Right lobe of liver (tissue), 6 donors: ENCODE measurements around the gene ATP6V0A1. TPM values are rescaled to one million over a fixed set of nuclear protein-coding genes. Genes with fewer than 3 reads are reported as not detected.
"Not testable (repeated sequence)": the region's sequence is repeated elsewhere in the genome, so short reads cannot be mapped to it uniquely, and the experiment has no call there.

Experiments
- ATAC-seq, 4 donors: fragments of 200-7000 bp; cut with Tn5 transposase; one replicate each; pipeline ENCODE4 v1.9.1; 2020; ENCODE audit warnings: mild to moderate bottlenecking in 4 of 4, moderate library complexity in 4 of 4
- DNase-seq, 3 donors: peaks; one replicate each; pipeline ENCODE4 v3.0.0-alpha.2; 2020
- H3K27ac ChIP-seq, 3 donors: fragments of 200-600 bp; one replicate each; pipeline ENCODE4 v1.8.0; 2022
- H3K27me3 ChIP-seq, 2 donors: fragments of 200-600 bp; one replicate each; pipeline ENCODE4 v1.8.0; 2022
- H3K36me3 ChIP-seq, 4 donors: fragments of 200-600 bp; sonication (generic) in 1 of 4; one replicate each; pipeline versions ENCODE4 v1.5.1 to v1.8.0; 2017 to 2022; ENCODE audit warnings: control low read depth in 1 of 4
- H3K4me1 ChIP-seq, 4 donors: fragments of 200-600 bp; sonication (generic) in 1 of 4; one replicate each; pipeline versions ENCODE4 v1.5.1 to v1.8.0; 2017 to 2022; ENCODE audit warnings: control low read depth in 1 of 4
- H3K4me3 ChIP-seq, 3 donors: fragments of 200-600 bp; one replicate each; pipeline ENCODE4 v1.8.0; 2022
- H3K9me3 ChIP-seq, 4 donors: fragments of 200-600 bp; sonication (generic) in 1 of 4; one replicate each; pipeline versions ENCODE4 v1.5.1 to v1.8.0; 2017 to 2022; ENCODE audit warnings: control low read depth in 1 of 4
- CTCF ChIP-seq, 4 donors: fragments of 200-600 bp in 3 of 4; fragments of 450-650 bp in 1 of 4; IDR thresholded peaks; one replicate each; pipeline versions ENCODE4 v1.5.1 to v1.8.0; 2016 to 2022; ENCODE audit warnings: antibody characterized with exemption in 4 of 4, mild to moderate bottlenecking in 2 of 4
- POLR2A ChIP-seq: fragments of 450-650 bp; IDR thresholded peaks from one replicate; pipeline ENCODE4 v1.6.1; 2017; ENCODE audit warnings: antibody characterized with exemption, mild to moderate bottlenecking
- WGBS: methylation state at CpG from one replicate; pipeline ENCODE4 v1.1.6; 2018; ENCODE audit warnings: low coverage, low lambda C conversion rate; ENCODE audit not compliant: insufficient coverage; ENCODE audit errors: missing lambda C conversion rate; 5-methylcytosine and 5-hydroxymethylcytosine counted together
- intact Hi-C, 2 donors: fragments of 100-400 bp; cut with DNase I; formaldehyde crosslinking; loops; one replicate each; pipeline versions ENCODE4 v1.11.2 to v1.14.1; 2022
- total RNA-seq, 6 experiments: library from RNA; depleted of rRNA in 2 of 6; stranded (reverse); fragments of >200 nt in 2 of 6; fragmentation: NEBNext Ultra II Directional in 3 of 6; extraction: Animal tissue kit (Norgen Biotek cat#: 25700) in 3 of 6; gene quantifications; one replicate each; pipeline versions ENCODE4 v1.1.0 to v1.2.4, GENCODE V29; 2016 to 2023
- donor health status: DM: no; HTN: yes; CAD: no.
- donor health status: DM: no; HTN: no; CAD: no.
- donor health status: DM: no; HTN: no; CAD: no.
- donor health status: DM: no; HTN: yes; CAD: no.
- donor health status: DM: no; HTN: yes; CAD: no.

Gene ATP6V0A1
- total RNA-seq, 6 experiments from 2014 or later: 36.4 to 66.0 (median 49.4) TPM

GRCh38 chr17:42543190-42544079, 84.8 kb downstream of the ATP6V0A1 start:
- Histone ChIP-seq H3K27me3 (no peaks in the 10 kb centered on the region), H3K4me1 (peaks cover 0 to 36% (median 12%) of the 10 kb centered on the region in 4 donors), H3K36me3 (peaks cover 0 to 20% (median 8%) of the 10 kb centered on the region in 4 donors), H3K9me3 (no peaks in the 10 kb centered on the region), H3K4me3 (no peak overlapping the region), H3K27ac (peak overlapping the region in 1 of 3 donors; percentile 69)
- TF ChIP-seq POLR2A (no peak), CTCF (IDR thresholded peaks at IDR 0.05) (no peak)
- 87% methylated on average over 6 of the region's 39 CpGs for WGBS
- ATAC-seq: no peak
- intact Hi-C loops: no loop called here
- DNase-seq: peak in 1 of 3 donors; percentile 30

- Histone ChIP-seq H3K4me3 (no peak overlapping the region), H3K9me3 (no peaks in the 10 kb centered on the region), H3K4me1 (peaks cover 0 to 40% (median 13%) of the 10 kb centered on the region in 4 donors), H3K27me3 (no peaks in the 10 kb centered on the region), H3K27ac (peak overlapping the region; percentile 43 to 69 (median 53)), H3K36me3 (peaks cover 0 to 11% (median 4%) of the 10 kb centered on the region in 4 donors)
- DNase-seq (peak; percentile 35 to 65 (median 50)), ATAC-seq (peak; percentile 27 to 56 (median 39))
- 22% methylated on average over 8 of the region's 8 CpGs for WGBS
- intact Hi-C loops: no loop called here
- TF ChIP-seq CTCF (IDR thresholded peaks at IDR 0.05) (no peak), POLR2A (no peak)
Observed at GRCh38 chr17:42544874-42545283, 86.2 kb downstream of the ATP6V0A1 start.

DNA sequence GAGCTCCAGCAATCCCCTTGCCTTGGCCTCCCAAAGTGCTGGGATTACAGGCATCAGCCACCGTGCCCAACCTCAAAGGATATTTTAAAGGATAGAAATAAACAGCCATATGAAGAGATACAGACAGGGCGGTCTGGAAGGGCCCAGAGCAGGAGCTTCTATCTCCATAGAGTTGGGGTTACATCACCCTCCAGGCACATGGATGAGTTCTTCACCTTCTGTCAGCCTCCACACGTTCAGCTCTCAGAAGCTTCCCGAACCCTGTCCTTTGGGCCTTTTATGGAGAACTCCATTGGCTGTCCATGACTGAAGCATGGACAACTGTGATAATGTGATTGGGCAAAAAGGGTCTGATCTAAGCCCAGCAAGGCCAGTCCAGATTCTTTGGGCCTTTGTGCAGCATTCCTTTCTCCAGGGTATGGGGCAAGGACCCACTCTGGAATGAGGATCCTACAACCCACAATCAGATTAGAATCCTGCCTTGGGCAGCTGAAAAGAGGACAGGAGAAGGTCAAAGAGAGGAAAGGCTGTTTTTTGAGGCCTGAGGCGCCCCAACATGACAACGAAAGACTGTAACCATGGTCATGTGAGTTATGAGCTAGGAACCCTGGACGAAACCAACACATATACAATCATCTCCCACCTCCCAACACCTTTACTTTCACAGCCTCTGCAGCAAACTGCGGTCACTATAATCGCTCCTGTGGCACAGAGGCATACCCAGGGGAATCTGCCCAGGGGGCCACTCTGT, 87.3 kb downstream of the ATP6V0A1 start:
- Histone ChIP-seq H3K36me3 (peaks cover 0 to 11% (median 4%) of the 10 kb centered on the region in 4 donors), H3K27ac (peak overlapping the region in 2 of 3 donors; percentile 53 to 69), H3K4me1 (peaks cover 0 to 38% (median 13%) of the 10 kb centered on the region in 4 donors)
- 84% methylated on average over 5 of the region's 9 CpGs for WGBS
- H3K9me3 ChIP-seq, H3K27me3 ChIP-seq, intact Hi-C loops, H3K4me3 ChIP-seq, ATAC-seq, DNase-seq: not testable (repeated sequence)

DNA sequence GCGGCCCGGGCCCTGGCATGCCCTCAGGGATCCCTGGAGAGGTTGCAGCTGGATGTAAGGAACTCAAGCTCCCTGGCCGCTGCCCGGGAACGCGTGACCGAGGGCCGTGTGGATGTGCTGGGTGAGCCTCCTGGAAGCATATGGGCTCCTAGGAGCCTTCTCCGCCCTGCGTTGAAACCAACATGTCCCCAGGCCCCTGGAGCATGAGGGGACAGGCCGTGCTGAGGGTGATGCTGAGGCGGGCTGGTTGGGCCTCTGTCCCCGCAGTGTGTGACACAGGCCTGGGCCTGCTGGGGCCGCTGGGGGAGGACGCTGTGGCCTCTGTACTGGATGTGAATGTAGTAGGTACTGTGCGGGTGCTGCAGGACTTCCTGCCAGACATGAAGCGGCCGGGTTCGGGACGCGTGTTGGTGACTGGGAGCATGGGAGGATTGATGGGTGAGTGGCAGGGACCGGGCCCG, 88.4 kb downstream of the ATP6V0A1 start:
- DNase-seq: no peak
- Histone ChIP-seq H3K4me1 (peaks cover 0 to 27% (median 13%) of the 10 kb centered on the region in 4 donors), H3K4me3 (no peak overlapping the region), H3K36me3 (peaks cover 0 to 11% (median 3%) of the 10 kb centered on the region in 4 donors), H3K27me3 (no peaks in the 10 kb centered on the region), H3K9me3 (no peaks in the 10 kb centered on the region), H3K27ac (no peak overlapping the region)
- TF ChIP-seq CTCF (IDR thresholded peaks at IDR 0.05) (no peak), POLR2A (no peak)
- intact Hi-C loops: no loop called here
- WGBS: 100% methylated on average over 1 of the region's 23 CpGs
- ATAC-seq: no peak
